Activated CD8-positive, alpha-beta T cell treated with anti-CD3 and anti-CD28 coated beads for 36 hours (primary cell): Measurements from ENCODE around the gene SH2D4B. TPM values are rescaled to one million over a fixed set of nuclear protein-coding genes. Genes with fewer than 3 reads are reported as not detected.

Source experiments
- ATAC-seq: fragments of 200-7000 bp; cut with Tn5 transposase; one replicate; pipeline ENCODE4 v1.10.0; 2021; ENCODE audit warnings: mild to moderate bottlenecking, moderate library complexity
- CTCF ChIA-PET: fragments of 350-600 bp; sonication (Branson Sonifier 250); formaldehyde crosslinking; loops from one replicate; lab custom pipeline; 2021; ENCODE audit warnings: antibody characterized with exemption; lab: Charles Lee
- POLR2A ChIA-PET: fragments of 350-600 bp; sonication (Branson Sonifier 250); formaldehyde crosslinking; loops from one replicate; lab custom pipeline; 2021; ENCODE audit warnings: antibody characterized with exemption; lab: Charles Lee
- DNase-seq: peaks from one replicate; pipeline ENCODE4 v3.0.0-alpha.2; 2020
- H3K27ac Mint-ChIP-seq: one replicate; pipeline ENCODE4 v1.8.0; 2021; ENCODE audit warnings: mild to moderate bottlenecking, mixed read lengths
- H3K27me3 Mint-ChIP-seq: one replicate; pipeline ENCODE4 v1.8.0; 2021; ENCODE audit warnings: mixed read lengths
- H3K36me3 Mint-ChIP-seq: one replicate; pipeline ENCODE4 v1.8.0; 2021; ENCODE audit warnings: low read depth, mixed read lengths
- H3K4me1 Mint-ChIP-seq: one replicate; pipeline ENCODE4 v1.8.0; 2021; ENCODE audit warnings: low read depth, mixed read lengths
- H3K4me3 Mint-ChIP-seq: one replicate; pipeline ENCODE4 v1.8.0; 2021; ENCODE audit warnings: mild to moderate bottlenecking, moderate library complexity, mixed read lengths
- H3K9me3 Mint-ChIP-seq: one replicate; pipeline ENCODE4 v1.8.0; 2021; ENCODE audit warnings: mixed read lengths
- intact Hi-C: fragments of 100-400 bp; cut with micrococcal nuclease; formaldehyde crosslinking; loops from one replicate; pipeline ENCODE4 v1.10.0; 2022
- total RNA-seq, 2 experiments: library from RNA; stranded (reverse); gene quantifications; one replicate each; pipeline ENCODE4 v1.2.3, GENCODE V29; 2021
- TF ChIP-seq, protein P1 (sequence below): fragments of 200-600 bp; IDR thresholded peaks from one replicate; pipeline ENCODE4 v1.8.0; 2022; ENCODE audit warnings: antibody characterized with exemption, mild to moderate bottlenecking

SH2D4B gene
- total RNA-seq, 2 experiments from 2014 or later, result 0.11 to 0.20 TPM

DNA sequence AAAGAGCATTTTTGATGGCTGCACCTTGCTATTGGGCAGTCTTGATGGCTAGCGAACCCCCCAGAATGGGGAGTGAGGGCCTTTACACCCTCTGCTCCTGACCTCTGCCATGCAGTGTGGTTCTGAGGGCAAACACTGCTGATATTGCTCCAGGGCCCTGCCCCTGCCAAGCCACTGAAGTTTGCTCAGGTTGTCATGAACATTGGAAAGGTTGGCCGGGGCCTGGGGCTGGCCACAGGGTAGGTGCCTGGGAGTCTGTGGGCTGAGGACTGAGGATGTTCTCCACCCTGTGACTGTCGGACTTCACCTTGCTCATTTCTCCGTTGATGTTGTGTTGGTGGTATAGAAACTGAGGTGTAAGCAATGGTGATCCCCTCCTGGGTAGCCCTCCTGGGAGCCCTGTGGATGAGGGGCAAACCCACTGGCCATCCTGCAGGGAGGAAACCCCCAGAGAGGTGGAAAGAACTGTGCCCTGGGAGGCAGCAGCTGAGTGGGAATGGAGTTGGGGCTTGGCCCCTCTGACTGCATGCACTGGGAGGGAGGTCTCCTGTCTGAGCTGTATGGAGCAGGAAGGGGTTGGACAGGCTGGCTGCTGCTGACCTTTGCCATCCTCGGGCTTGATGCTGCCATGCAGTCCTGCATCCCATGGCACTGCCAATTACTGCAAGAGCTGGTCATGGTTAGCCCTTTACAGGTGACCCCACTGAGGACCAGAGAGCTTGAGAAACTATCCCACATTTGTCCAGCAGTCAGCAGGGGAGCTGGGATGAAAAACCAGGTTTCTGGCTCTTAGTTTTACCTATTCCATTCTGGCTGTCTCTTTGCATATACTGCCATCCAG, 77.1 kb downstream of the SH2D4B start:
- no peaks in the 10 kb centered on the region for H3K9me3 Mint-ChIP-seq
- H3K4me1 Mint-ChIP-seq, result no peaks in the 10 kb centered on the region
- H3K36me3 Mint-ChIP-seq, result no peaks in the 10 kb centered on the region
- ATAC-seq (no peak), DNase-seq (no peak)
- H3K27ac Mint-ChIP-seq, result no peak overlapping the region
- CTCF ChIA-PET, result interaction anchor here (0.9 to 1.2 kb wide), 2 partner anchors 15 to 16 kb away, joined by 3 read pairs; no protein-coding TSS in a partner anchor
- intact Hi-C loops, result no loop called here
- TF ChIP-seq, protein P1, sequence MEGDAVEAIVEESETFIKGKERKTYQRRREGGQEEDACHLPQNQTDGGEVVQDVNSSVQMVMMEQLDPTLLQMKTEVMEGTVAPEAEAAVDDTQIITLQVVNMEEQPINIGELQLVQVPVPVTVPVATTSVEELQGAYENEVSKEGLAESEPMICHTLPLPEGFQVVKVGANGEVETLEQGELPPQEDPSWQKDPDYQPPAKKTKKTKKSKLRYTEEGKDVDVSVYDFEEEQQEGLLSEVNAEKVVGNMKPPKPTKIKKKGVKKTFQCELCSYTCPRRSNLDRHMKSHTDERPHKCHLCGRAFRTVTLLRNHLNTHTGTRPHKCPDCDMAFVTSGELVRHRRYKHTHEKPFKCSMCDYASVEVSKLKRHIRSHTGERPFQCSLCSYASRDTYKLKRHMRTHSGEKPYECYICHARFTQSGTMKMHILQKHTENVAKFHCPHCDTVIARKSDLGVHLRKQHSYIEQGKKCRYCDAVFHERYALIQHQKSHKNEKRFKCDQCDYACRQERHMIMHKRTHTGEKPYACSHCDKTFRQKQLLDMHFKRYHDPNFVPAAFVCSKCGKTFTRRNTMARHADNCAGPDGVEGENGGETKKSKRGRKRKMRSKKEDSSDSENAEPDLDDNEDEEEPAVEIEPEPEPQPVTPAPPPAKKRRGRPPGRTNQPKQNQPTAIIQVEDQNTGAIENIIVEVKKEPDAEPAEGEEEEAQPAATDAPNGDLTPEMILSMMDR, result no peak
- H3K4me3 Mint-ChIP-seq, result no peak overlapping the region
- POLR2A ChIA-PET, result no interaction called here
- H3K27me3 Mint-ChIP-seq, result no peaks in the 10 kb centered on the region

GRCh38 chr10:80617807-80618206, 80.1 kb downstream of the SH2D4B start:
- no peak overlapping the region for H3K27ac Mint-ChIP-seq
- H3K27me3 Mint-ChIP-seq, result no peaks in the 10 kb centered on the region
- H3K36me3 Mint-ChIP-seq, result no peaks in the 10 kb centered on the region
- ChIA-PET POLR2A (no interaction called here), CTCF (interaction anchor here (1.1 to 2.4 kb wide), 3 partner anchors 18 to 45 kb away, joined by 3 to 14 read pairs (median 11); no protein-coding TSS in a partner anchor)
- no peak overlapping the region for H3K4me3 Mint-ChIP-seq
- H3K9me3 Mint-ChIP-seq, result no peaks in the 10 kb centered on the region
- H3K4me1 Mint-ChIP-seq, result no peaks in the 10 kb centered on the region
- DNase-seq, result no peak
- TF ChIP-seq, protein P1, result no peak
- ATAC-seq, result no peak
- intact Hi-C loops, result no loop called here

- ChIA-PET POLR2A (no interaction called here), CTCF (interaction anchor here (0.8 to 2.4 kb wide), 4 partner anchors 13 to 43 kb away, joined by 3 to 14 read pairs (median 7); no protein-coding TSS in a partner anchor)
- TF ChIP-seq, protein P1, result no peak
- Mint-ChIP-seq H3K36me3 (no peaks in the 10 kb centered on the region), H3K9me3 (no peaks in the 10 kb centered on the region), H3K27me3 (no peaks in the 10 kb centered on the region), H3K4me3 (no peak overlapping the region), H3K27ac (no peak overlapping the region), H3K4me1 (no peaks in the 10 kb centered on the region)
- ATAC-seq (no peak), DNase-seq (no peak)
- intact Hi-C loops, result no loop called here
Measured at GRCh38 chr10:80619036-80619435, 81.3 kb downstream of the SH2D4B start.

- Mint-ChIP-seq H3K4me3 (no peak overlapping the region), H3K27ac (no peak overlapping the region), H3K27me3 (no peaks in the 10 kb centered on the region), H3K9me3 (no peaks in the 10 kb centered on the region), H3K36me3 (no peaks in the 10 kb centered on the region), H3K4me1 (no peaks in the 10 kb centered on the region)
- TF ChIP-seq, protein P1, result no peak
- intact Hi-C loops, result no loop called here
- ATAC-seq (no peak), DNase-seq (no peak)
- POLR2A ChIA-PET, result no interaction called here
- CTCF ChIA-PET, result interaction anchor here (0.6 to 1.4 kb wide), 3 partner anchors 22 to 41 kb away, joined by 3 to 5 read pairs (median 4); no protein-coding TSS in a partner anchor
Measured at GRCh38 chr10:80622153-80622552, 84.5 kb downstream of the SH2D4B start.

DNA sequence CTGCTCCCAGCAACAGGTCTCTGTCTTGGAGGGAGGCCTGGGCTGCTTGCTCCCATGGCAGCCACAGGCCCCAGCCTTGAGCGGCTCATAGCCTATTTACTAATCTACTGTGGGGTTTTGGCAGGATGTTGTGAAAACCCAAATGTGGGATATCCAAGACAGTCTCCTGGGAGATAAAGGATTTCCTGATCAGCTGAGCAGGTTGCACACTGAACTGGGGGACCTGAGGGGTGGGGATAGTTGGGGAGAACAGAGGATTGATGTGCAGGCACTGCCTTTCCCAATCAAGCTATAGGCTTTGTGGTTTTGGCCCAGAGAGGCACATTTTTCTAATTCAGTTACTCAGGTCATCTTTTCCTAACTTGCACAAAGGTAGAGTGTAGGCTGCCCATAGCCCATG, 92.6 kb downstream of the SH2D4B start:
- H3K4me1 Mint-ChIP-seq, result no peaks in the 10 kb centered on the region
- DNase-seq, result no peak
- H3K36me3 Mint-ChIP-seq, result no peaks in the 10 kb centered on the region
- no peaks in the 10 kb centered on the region for H3K9me3 Mint-ChIP-seq
- no peak overlapping the region for H3K27ac Mint-ChIP-seq
- H3K4me3 Mint-ChIP-seq, result no peak overlapping the region
- no peaks in the 10 kb centered on the region for H3K27me3 Mint-ChIP-seq
- ChIA-PET CTCF (no interaction called here), POLR2A (no interaction called here)
- intact Hi-C loops, result no loop called here
- no peak for ATAC-seq
- TF ChIP-seq, protein P1, result no peak
